NCI-H510A treated with DMSO at 0.1 percent for 48 hours (cell line): ENCODE data around the gene RANGAP1.
A peak's percentile ranks its signal among the peaks of the same experiment; 100 is the strongest.

Experiments
- DNase-seq: peaks from one replicate; lab custom pipeline; 2025; lab: John Stamatoyannopoulos, UW

The RANGAP1 gene

GRCh38 chr22:41197038-41197972 lies 88.7 kb downstream of the RANGAP1 start:
- peak; percentile 62 for DNase-seq
